HL-60 (cell line): Measurements from ENCODE around the gene MOB2.

ENCODE experiments used
- DNase-seq, 2 experiments: peaks; one replicate each; pipeline ENCODE4 v3.0.0-alpha.2; 2010 to 2020; ENCODE audit warnings: low read depth in 1 of 2, low spot score in 1 of 2
- H3K27ac ChIP-seq: fragments of 250-450 bp; sonication (Bioruptor Pico); replicated peaks from 2 replicates; pipeline ENCODE4 v1.5.1; 2020; ENCODE audit warnings: mild to moderate bottlenecking, moderate library complexity
- H3K27me3 ChIP-seq: fragments of 250-450 bp; sonication (Bioruptor Pico); 2 replicates; pipeline ENCODE4 v1.5.1; 2021; ENCODE audit warnings: mild to moderate bottlenecking, moderate library complexity; ENCODE audit not compliant: insufficient read depth, poor library complexity, severe bottlenecking
- H3K4me3 ChIP-seq: replicated peaks from 2 replicates; pipeline ENCODE4 v1.5.1; 2011; ENCODE audit warnings: mild to moderate bottlenecking, control low read depth, low read length; ENCODE audit not compliant: insufficient read depth
- GABPA ChIP-seq: IDR thresholded peaks from 2 replicates; pipeline ENCODE4 v1.6.1; 2012; ENCODE audit warnings: low read depth
- POLR2AphosphoS5 ChIP-seq: IDR thresholded peaks from 2 replicates; pipeline ENCODE4 v1.6.1; 2012; ENCODE audit warnings: low read depth
- SPI1 ChIP-seq: IDR thresholded peaks from 2 replicates; pipeline ENCODE4 v1.6.1; 2012; ENCODE audit warnings: low read depth, mild to moderate bottlenecking, borderline replicate concordance
- TF ChIP-seq, protein P1 (sequence below): IDR thresholded peaks from 2 replicates; pipeline ENCODE4 v1.6.1; 2012; ENCODE audit warnings: low read depth; ENCODE audit not compliant: insufficient replicate concordance
- TF ChIP-seq, protein P2 (sequence below): IDR thresholded peaks from one replicate; pipeline ENCODE4 v1.5.1; 2011; ENCODE audit warnings: low read length, control low read depth, inconsistent platforms; ENCODE audit not compliant: insufficient read depth

Gene MOB2

DNA sequence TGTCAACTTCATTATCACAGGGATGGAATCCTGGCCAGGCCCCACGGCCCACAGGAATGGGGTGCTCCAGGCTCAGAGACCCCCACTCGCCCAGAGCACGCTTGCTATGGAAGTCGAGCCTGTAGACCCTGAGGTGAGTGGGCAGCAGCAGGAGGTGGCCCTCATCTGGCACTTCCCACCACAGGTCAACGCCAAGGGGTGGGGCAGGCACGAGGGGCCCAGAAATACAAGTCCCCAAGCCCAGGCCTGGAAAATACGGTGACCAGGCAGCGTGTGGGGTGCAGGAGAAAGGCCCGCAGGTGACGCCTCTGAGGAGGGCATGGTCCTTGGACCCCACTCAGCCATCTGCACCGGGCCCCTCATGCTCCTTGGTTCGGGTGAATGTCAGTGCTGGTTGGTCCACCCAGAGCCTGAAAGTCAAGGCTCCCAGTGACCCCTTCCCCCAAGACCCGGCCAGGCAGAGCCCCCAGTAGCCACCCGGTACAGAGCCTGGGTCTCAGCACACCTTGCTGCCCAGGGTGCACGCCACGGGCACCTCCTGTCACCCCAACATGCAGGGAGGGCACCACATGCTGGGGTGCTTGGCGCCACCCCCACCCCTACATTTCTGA, 2.4 kb downstream of the MOB2 start:
- H3K27ac ChIP-seq = no peak overlapping the region

DNA sequence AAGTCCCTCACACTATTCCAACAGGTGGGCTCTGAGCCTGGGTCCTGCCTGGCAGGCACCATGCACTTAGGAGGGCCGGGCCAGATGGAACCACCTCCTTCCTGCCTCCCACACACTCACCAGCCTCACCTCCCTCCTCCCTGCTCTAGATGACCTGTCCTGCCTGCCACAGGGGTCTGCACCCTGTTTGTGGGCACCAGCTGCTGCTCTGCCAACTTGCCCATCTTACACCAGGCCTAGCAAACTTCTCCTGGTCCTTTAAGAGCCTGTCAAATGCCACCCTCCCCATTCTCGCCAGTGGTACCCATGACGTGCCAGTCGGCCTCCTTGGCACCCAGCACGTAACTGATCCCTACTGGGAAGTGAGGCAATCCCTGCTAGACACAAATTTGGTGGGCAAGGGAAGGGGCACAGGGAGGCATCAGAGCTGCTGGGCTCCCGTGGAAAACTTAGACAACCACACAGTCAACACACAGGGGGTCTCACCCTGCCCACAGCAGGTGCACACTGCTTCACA, 3.1 kb downstream of the MOB2 start:
- no peaks in the 10 kb centered on the region for H3K27me3 ChIP-seq
- H3K4me3 ChIP-seq = no peak overlapping the region
- H3K27ac ChIP-seq = no peak overlapping the region
- no peak for DNase-seq
- no peak for TF ChIP-seq SPI1
- TF ChIP-seq, protein P1, sequence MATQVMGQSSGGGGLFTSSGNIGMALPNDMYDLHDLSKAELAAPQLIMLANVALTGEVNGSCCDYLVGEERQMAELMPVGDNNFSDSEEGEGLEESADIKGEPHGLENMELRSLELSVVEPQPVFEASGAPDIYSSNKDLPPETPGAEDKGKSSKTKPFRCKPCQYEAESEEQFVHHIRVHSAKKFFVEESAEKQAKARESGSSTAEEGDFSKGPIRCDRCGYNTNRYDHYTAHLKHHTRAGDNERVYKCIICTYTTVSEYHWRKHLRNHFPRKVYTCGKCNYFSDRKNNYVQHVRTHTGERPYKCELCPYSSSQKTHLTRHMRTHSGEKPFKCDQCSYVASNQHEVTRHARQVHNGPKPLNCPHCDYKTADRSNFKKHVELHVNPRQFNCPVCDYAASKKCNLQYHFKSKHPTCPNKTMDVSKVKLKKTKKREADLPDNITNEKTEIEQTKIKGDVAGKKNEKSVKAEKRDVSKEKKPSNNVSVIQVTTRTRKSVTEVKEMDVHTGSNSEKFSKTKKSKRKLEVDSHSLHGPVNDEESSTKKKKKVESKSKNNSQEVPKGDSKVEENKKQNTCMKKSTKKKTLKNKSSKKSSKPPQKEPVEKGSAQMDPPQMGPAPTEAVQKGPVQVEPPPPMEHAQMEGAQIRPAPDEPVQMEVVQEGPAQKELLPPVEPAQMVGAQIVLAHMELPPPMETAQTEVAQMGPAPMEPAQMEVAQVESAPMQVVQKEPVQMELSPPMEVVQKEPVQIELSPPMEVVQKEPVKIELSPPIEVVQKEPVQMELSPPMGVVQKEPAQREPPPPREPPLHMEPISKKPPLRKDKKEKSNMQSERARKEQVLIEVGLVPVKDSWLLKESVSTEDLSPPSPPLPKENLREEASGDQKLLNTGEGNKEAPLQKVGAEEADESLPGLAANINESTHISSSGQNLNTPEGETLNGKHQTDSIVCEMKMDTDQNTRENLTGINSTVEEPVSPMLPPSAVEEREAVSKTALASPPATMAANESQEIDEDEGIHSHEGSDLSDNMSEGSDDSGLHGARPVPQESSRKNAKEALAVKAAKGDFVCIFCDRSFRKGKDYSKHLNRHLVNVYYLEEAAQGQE = no peak
- no peak for TF ChIP-seq GABPA
- TF ChIP-seq, protein P2, sequence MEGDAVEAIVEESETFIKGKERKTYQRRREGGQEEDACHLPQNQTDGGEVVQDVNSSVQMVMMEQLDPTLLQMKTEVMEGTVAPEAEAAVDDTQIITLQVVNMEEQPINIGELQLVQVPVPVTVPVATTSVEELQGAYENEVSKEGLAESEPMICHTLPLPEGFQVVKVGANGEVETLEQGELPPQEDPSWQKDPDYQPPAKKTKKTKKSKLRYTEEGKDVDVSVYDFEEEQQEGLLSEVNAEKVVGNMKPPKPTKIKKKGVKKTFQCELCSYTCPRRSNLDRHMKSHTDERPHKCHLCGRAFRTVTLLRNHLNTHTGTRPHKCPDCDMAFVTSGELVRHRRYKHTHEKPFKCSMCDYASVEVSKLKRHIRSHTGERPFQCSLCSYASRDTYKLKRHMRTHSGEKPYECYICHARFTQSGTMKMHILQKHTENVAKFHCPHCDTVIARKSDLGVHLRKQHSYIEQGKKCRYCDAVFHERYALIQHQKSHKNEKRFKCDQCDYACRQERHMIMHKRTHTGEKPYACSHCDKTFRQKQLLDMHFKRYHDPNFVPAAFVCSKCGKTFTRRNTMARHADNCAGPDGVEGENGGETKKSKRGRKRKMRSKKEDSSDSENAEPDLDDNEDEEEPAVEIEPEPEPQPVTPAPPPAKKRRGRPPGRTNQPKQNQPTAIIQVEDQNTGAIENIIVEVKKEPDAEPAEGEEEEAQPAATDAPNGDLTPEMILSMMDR = no peak
- TF ChIP-seq POLR2AphosphoS5 = no peak

More for the DNA sequence above, 2.4 kb downstream of the MOB2 start:
- TF ChIP-seq SPI1 (no peak), GABPA (no peak), POLR2AphosphoS5 (no peak)
- TF ChIP-seq, protein P1 = no peak
- TF ChIP-seq, protein P2 = no peak
- H3K27me3 ChIP-seq = no peaks in the 10 kb centered on the region
- no peak for DNase-seq
- no peak overlapping the region for H3K4me3 ChIP-seq

DNA sequence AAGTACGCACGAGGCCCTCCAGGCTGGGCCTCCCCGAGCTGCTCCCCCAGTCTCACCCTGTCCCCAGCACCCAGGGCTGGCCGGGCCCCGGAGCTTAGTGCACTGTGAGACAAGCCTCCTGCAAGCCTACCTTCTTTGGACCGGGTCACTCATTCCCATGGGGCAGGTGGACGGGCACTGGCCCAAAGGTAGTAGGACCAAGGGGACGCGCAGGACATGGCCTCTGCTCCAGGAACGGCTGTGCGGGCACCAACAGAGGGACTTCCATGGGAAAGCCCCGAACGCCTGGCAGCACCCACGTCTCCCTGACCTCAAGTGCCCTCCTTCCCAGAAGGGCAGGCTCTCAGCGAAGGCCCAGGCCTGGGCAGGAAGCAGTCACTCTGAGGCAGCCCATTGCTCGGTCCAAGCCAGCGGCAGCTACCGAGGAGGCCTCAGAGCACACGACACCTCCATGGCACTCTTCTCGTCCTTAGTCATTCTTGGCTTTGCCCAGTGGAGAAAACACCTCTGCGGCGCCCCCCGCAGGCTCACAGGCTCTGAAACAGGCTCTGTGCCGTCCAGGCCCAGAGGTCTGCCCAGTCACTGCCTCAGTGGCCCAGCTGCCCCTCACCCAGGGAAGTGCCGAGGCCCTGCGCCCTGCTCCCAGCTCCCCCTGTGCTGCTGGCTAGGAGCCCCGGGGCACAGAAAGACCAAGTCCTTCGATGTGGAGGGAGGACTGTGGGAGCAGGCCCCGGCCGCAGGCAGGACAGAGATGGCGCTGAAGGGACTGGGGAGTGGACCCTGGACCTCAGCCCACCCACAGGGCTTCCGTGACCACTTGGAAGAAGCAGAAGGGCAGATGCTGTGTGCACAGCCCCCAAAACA, 3.8 kb downstream of the MOB2 start:
- no peak for DNase-seq
- no peak overlapping the region for H3K27ac ChIP-seq
- no peak overlapping the region for H3K4me3 ChIP-seq
- H3K27me3 ChIP-seq = no peaks in the 10 kb centered on the region
- TF ChIP-seq SPI1 (no peak), GABPA (no peak), POLR2AphosphoS5 (no peak)
- TF ChIP-seq, protein P1 = no peak
- TF ChIP-seq, protein P2 = no peak
